HepG2 (cell line): ENCODE measurements around the gene FGF2. TPM values are rescaled to one million over a fixed set of nuclear protein-coding genes. Genes with fewer than 3 reads are reported as not detected.

ENCODE experiments used
- ATAC-seq: fragments of 200-7000 bp; cut with Tn5 transposase; 3 replicates; pipeline ENCODE4 v1.9.1; 2020; ENCODE audit warnings: mild to moderate bottlenecking, moderate library complexity
- BruUV-seq: library from RNA; stranded (reverse); fragments of 400-500 nt; replicated peaks from 2 replicates; lab custom pipeline; 2021; lab: Mats Ljungman, UMichigan
- CTCF ChIA-PET: fragments of 300-600 bp; formaldehyde crosslinking; extraction: SDS; loops from one replicate; lab custom pipeline; 2021; ENCODE audit warnings: low total read pairs, inconsistent platforms, low intra/inter-chr PET ratio; lab: Yijun Ruan, JAX
- POLR2A ChIA-PET: fragments of 350-600 bp; sonication (Branson Sonifier 250); formaldehyde crosslinking; loops from one replicate; lab custom pipeline; 2020; ENCODE audit warnings: antibody characterized with exemption, inconsistent platforms; lab: Yijun Ruan, JAX
- DNase-seq: peaks from one replicate; pipeline ENCODE4 v3.0.0-alpha.2; 2015; ENCODE audit warnings: low spot score
- FAIRE-seq: peaks from 3 replicates; lab custom pipeline; 2011; peaks lifted over from hg19 to GRCh38; lab: Jason Lieb, UNC
- H2AFZ ChIP-seq: one replicate; pipeline ENCODE4 v1.6.1; 2011; ENCODE audit warnings: low read length, inconsistent platforms
- H3K27ac ChIP-seq: fragments of 300-600 bp; 3 replicates; pipeline ENCODE4 v1.8.0; 2011; ENCODE audit warnings: mixed run types, mild to moderate bottlenecking, mixed read lengths, low read length, inconsistent platforms; ENCODE audit not compliant: insufficient read depth; ENCODE audit errors: extremely low read length
- H3K27me3 ChIP-seq, 2 experiments: fragments of 200-600 bp in 1 of 2; 2 replicates in 1 of 2; 3 replicates in 1 of 2; pipeline versions ENCODE4 v1.6.0 to v1.8.0; 2011; ENCODE audit warnings: low read length in 2 of 2, mild to moderate bottlenecking in 2 of 2, moderate library complexity in 2 of 2, inconsistent platforms in 1 of 2; ENCODE audit not compliant: insufficient read depth in 2 of 2, control insufficient read depth in 1 of 2
- H3K36me3 ChIP-seq, 2 experiments: fragments of 200-600 bp in 1 of 2; replicated peaks in 1 of 2; 2 replicates in 1 of 2; 3 replicates in 1 of 2; pipeline versions ENCODE4 v1.5.1 to v1.8.0; 2011; ENCODE audit warnings: low read length in 2 of 2, inconsistent platforms in 1 of 2; ENCODE audit not compliant: insufficient read depth in 2 of 2, control insufficient read depth in 1 of 2
- H3K4me1 ChIP-seq: 2 replicates; pipeline ENCODE4 v1.5.1; 2012; ENCODE audit warnings: low read length, inconsistent platforms; ENCODE audit not compliant: insufficient read depth
- H3K4me2 ChIP-seq: 2 replicates; pipeline ENCODE4 v1.6.0; 2011; ENCODE audit warnings: low read depth, low read length, inconsistent platforms
- H3K4me3 ChIP-seq, 3 experiments: fragments of 200-600 bp in 1 of 3; sonication (generic), shearing (Covaris generic) in 1 of 3; replicated peaks in 1 of 3; 2 replicates each; pipeline ENCODE4 v1.5.1; 2011 to 2016; ENCODE audit warnings: low read length in 3 of 3, inconsistent platforms in 2 of 3, low read depth in 2 of 3, mild to moderate bottlenecking in 2 of 3, control low read depth in 1 of 3, mixed read lengths in 1 of 3; ENCODE audit not compliant: insufficient read depth in 1 of 3
- H3K79me2 ChIP-seq: one replicate; pipeline ENCODE4 v1.6.1; 2011; ENCODE audit warnings: low read length, inconsistent platforms; ENCODE audit not compliant: insufficient read depth
- H3K9ac ChIP-seq: 2 replicates; pipeline ENCODE4 v1.6.0; 2011; ENCODE audit warnings: mild to moderate bottlenecking, low read depth, low read length, inconsistent platforms; ENCODE audit not compliant: insufficient read depth
- H3K9me3 ChIP-seq: 2 replicates; pipeline ENCODE4 v1.5.1; 2012; ENCODE audit warnings: mild to moderate bottlenecking, low read length
- H4K20me1 ChIP-seq: 2 replicates; pipeline ENCODE4 v1.6.0; 2011; ENCODE audit warnings: inconsistent platforms, mild to moderate bottlenecking, low read length, moderate library complexity; ENCODE audit not compliant: insufficient read depth
- ETV6 ChIP-seq: sonication (generic); formaldehyde crosslinking; conservative IDR thresholded peaks from 2 replicates; pipeline ENCODE4 v1.4.0; 2020; ENCODE audit warnings: missing genetic modification reagents
- MAF1 ChIP-seq: sonication (generic); formaldehyde crosslinking; IDR thresholded peaks from 2 replicates; pipeline ENCODE4 v1.5.0; 2020; ENCODE audit warnings: missing genetic modification reagents, borderline replicate concordance
- NFATC3 ChIP-seq: sonication (generic); formaldehyde crosslinking; IDR thresholded peaks from 2 replicates; pipeline ENCODE4 v1.5.1; 2020; ENCODE audit warnings: mild to moderate bottlenecking, missing genetic modification reagents
- NR2F6 ChIP-seq, 2 experiments: IDR thresholded peaks; 2 replicates each; pipeline ENCODE4 v1.6.1; 2016; ENCODE audit warnings: antibody characterized with exemption in 1 of 2, mild to moderate bottlenecking in 1 of 2
- TRIM24 ChIP-seq: sonication (generic); formaldehyde crosslinking; IDR thresholded peaks from 2 replicates; pipeline ENCODE4 v1.8.0; 2022; ENCODE audit warnings: mild to moderate bottlenecking, missing genetic modification reagents
- ZNF234 ChIP-seq: sonication (generic); formaldehyde crosslinking; conservative IDR thresholded peaks from 2 replicates; pipeline ENCODE4 v1.5.1; 2020; ENCODE audit warnings: mild to moderate bottlenecking, missing genetic modification reagents
- ZNF704 ChIP-seq: sonication (generic); formaldehyde crosslinking; IDR thresholded peaks from 2 replicates; pipeline ENCODE4 v1.8.1; 2023; ENCODE audit warnings: mild to moderate bottlenecking, inconsistent platforms, moderate library complexity, missing genetic modification reagents, borderline replicate concordance
- ZNF788 ChIP-seq: sonication (generic); formaldehyde crosslinking; IDR thresholded peaks from 2 replicates; pipeline ENCODE4 v1.5.0; 2020; ENCODE audit warnings: mild to moderate bottlenecking, missing genetic modification reagents, borderline replicate concordance
- WGBS: methylation state at CpG from one replicate; pipeline ENCODE4 v1.1.6; 2017; ENCODE audit warnings: low lambda C conversion rate; 5-methylcytosine and 5-hydroxymethylcytosine counted together
- in situ Hi-C: cut with HindIII; loops from 2 replicates; pipeline ENCODE4 v1.10.0; 2017; ENCODE audit warnings: low pct_unique_long_range_greater_than_20kb; ENCODE audit not compliant: extremely low pct_ligation_motif_present
- intact Hi-C: fragments of 100-400 bp; cut with micrococcal nuclease; formaldehyde crosslinking; loops from one replicate; pipeline ENCODE4 v1.10.0; 2022; ENCODE audit not compliant: unreplicated experiment
- polyA plus RNA-seq, 8 experiments: library from polyadenylated mRNA; depleted of rRNA in 3 of 8; stranded (reverse) in 7 of 8; unstranded in 1 of 8; fragments of >200 nt; fragmentation: Illumina TruSeq in 4 of 8; extraction: Trizol in 4 of 8; gene quantifications; 2 replicates each; pipeline versions ENCODE4 v1.2.1 to v1.2.3, GENCODE V29; 2011 to 2016; ENCODE audit warnings: low read depth in 4 of 8, missing spikeins in 1 of 8, mixed read lengths in 1 of 8; ENCODE audit not compliant: insufficient read depth in 1 of 8
- total RNA-seq, 5 experiments: library from RNA; depleted of rRNA; stranded (reverse); fragments of >200 nt; fragmentation: Illumina TruSeq; extraction: Trizol; gene quantifications; 2 replicates each; pipeline ENCODE4 v1.2.3, GENCODE V29; 2016; ENCODE audit warnings: low read depth in 1 of 5

Gene FGF2
- total and polyA plus RNA-seq, 2 of the 13 experiments (the other 11 are each of a cell fraction or from before 2014, with no cell fraction given): 0.01 to 0.02 TPM

GRCh38 chr4:122946142-122946541 lies 119.5 kb downstream of the FGF2 start:
- WGBS: 97% methylated on average over 1 of the region's 1 CpG
- no peak overlapping the region for H3K9ac ChIP-seq
- H3K79me2 ChIP-seq: no peaks in the 10 kb centered on the region
- FAIRE-seq: no peak
- intact Hi-C loops: no loop called here
- TF ChIP-seq ZNF704 (CRISPR knock-in tag) (no peak), NFATC3 (CRISPR knock-in tag) (no peak), TRIM24 (no peak), ZNF234 (no peak), ETV6 (no peak), NR2F6 (IDR thresholded peaks at IDR 0.05) (no peak), NR2F6 (CRISPR knock-in tag; IDR thresholded peaks at IDR 0.05) (no peak), MAF1 (CRISPR knock-in tag) (no peak), ZNF788 (CRISPR knock-in tag) (no peak)
- TF ChIP-seq, all 625 proteins: peak for 0
- no peaks in the 10 kb centered on the region for H4K20me1 ChIP-seq
- H3K36me3 ChIP-seq: peaks cover 12 to 38% of the 10 kb centered on the region in 2 experiments
- ATAC-seq (no peak), DNase-seq (no peak)
- ChIA-PET CTCF (no interaction called here), POLR2A (no interaction called here)
- no peak overlapping the region for H3K4me2 ChIP-seq
- in situ Hi-C loops: no loop called here
- H3K4me1 ChIP-seq: no peaks in the 10 kb centered on the region
- H3K9me3 ChIP-seq: no peaks in the 10 kb centered on the region
- no peak overlapping the region for H2AFZ ChIP-seq
- no peak overlapping the region for H3K27ac ChIP-seq
- H3K27me3 ChIP-seq: no peaks in the 10 kb centered on the region
- H3K4me3 ChIP-seq: no peak overlapping the region
- no TSS peak for BruUV-seq

Other genes with a start within 250 kb of the FGF2 start
- gene IL21, start 205.8 kb upstream of the FGF2 start, total RNA-seq (2016; rRNA removed; fragmentation: Illumina TruSeq; extraction: Trizol): not detected in 2 replicates
- gene IL21, start 205.8 kb upstream of the FGF2 start, polyA plus RNA-seq (2011; rRNA removed): not detected in 2 replicates
- gene BBS12, start 94.1 kb upstream of the FGF2 start, total RNA-seq (2016; rRNA removed; fragmentation: Illumina TruSeq; extraction: Trizol): 1.7 and 2.1 TPM in 2 replicates
- gene BBS12, start 94.1 kb upstream of the FGF2 start, polyA plus RNA-seq (2011; rRNA removed): 0.29 and 0.32 TPM in 2 replicates
- gene NUDT6, start 95.8 kb downstream of the FGF2 start, total RNA-seq (2016; rRNA removed; fragmentation: Illumina TruSeq; extraction: Trizol): 8.3 and 10.6 TPM in 2 replicates
- gene NUDT6, start 95.8 kb downstream of the FGF2 start, polyA plus RNA-seq (2011; rRNA removed): 4.5 and 4.8 TPM in 2 replicates